B cell (primary cell): ENCODE measurements around the gene SLC39A12. TPM values are rescaled to one million over a fixed set of nuclear protein-coding genes. Genes with fewer than 3 reads are reported as not detected.

Experiments used
- ATAC-seq: fragments of 200-7000 bp; cut with Tn5 transposase; one replicate; pipeline ENCODE4 v1.10.0; 2021; ENCODE audit warnings: low read depth, mild to moderate bottlenecking, moderate number of reproducible peaks, moderate library complexity
- CTCF ChIA-PET: fragments of 350-600 bp; sonication (Branson Sonifier 250); formaldehyde crosslinking; loops from one replicate; lab custom pipeline; 2021; ENCODE audit warnings: antibody characterized with exemption, inconsistent platforms; lab: Charles Lee
- POLR2A ChIA-PET: fragments of 350-600 bp; sonication (Branson Sonifier 250); formaldehyde crosslinking; loops from one replicate; lab custom pipeline; 2021; ENCODE audit warnings: antibody characterized with exemption; lab: Charles Lee
- DNase-seq: peaks from one replicate; pipeline ENCODE4 v3.0.0; 2013
- H2AFZ ChIP-seq: 2 replicates; pipeline ENCODE4 v1.6.1; 2012; ENCODE audit warnings: mild to moderate bottlenecking, low read depth, low read length; ENCODE audit not compliant: insufficient read depth, poor library complexity, severe bottlenecking
- H3K27ac ChIP-seq, 2 donors: 1 replicate in 1 of 2; 2 replicates in 1 of 2; pipeline ENCODE4 v1.5.1; 2012 to 2013; ENCODE audit warnings: low read length in 2 of 2, mild to moderate bottlenecking in 2 of 2, moderate library complexity in 1 of 2
- H3K27me3 ChIP-seq, 4 experiments: fragments of 200-600 bp in 1 of 4; sonication (generic) in 1 of 4; replicated peaks in 1 of 4; 1 replicate in 2 of 4; 2 replicates in 2 of 4; pipeline versions ENCODE4 v1.6.1 to v1.7.0; 2013 to 2016; ENCODE audit warnings: low read length in 3 of 4, mild to moderate bottlenecking in 2 of 4, mixed read lengths in 1 of 4, moderate library complexity in 1 of 4; ENCODE audit not compliant: insufficient read depth in 4 of 4, control insufficient read depth in 3 of 4; ENCODE audit errors: control extremely low read depth in 1 of 4
- H3K36me3 ChIP-seq, 2 experiments: replicated peaks in 1 of 2; 1 replicate in 1 of 2; 2 replicates in 1 of 2; pipeline versions ENCODE4 v1.6.1 to v1.7.1; 2013; ENCODE audit warnings: low read length in 1 of 2; ENCODE audit not compliant: insufficient read depth in 2 of 2, control insufficient read depth in 1 of 2; ENCODE audit errors: control extremely low read depth in 1 of 2, extremely low read depth in 1 of 2
- H3K4me1 ChIP-seq, 2 donors: fragments of 200-600 bp in 1 of 2; sonication (generic) in 1 of 2; 1 replicate in 1 of 2; 2 replicates in 1 of 2; pipeline versions ENCODE4 v1.5.1 to v1.6.1; 2013 to 2017; ENCODE audit warnings: low read length in 2 of 2; ENCODE audit not compliant: control insufficient read depth in 2 of 2, insufficient read depth in 2 of 2
- H3K4me2 ChIP-seq: replicated peaks from 2 replicates; pipeline ENCODE3; 2012; ENCODE audit warnings: mild to moderate bottlenecking, low read depth, low read length; ENCODE audit not compliant: poor library complexity, severe bottlenecking
- H3K4me3 ChIP-seq, 5 experiments: fragments of 200-600 bp in 1 of 5; sonication (generic) in 1 of 5; 1 replicate in 3 of 5; 2 replicates in 2 of 5; pipeline versions ENCODE4 v1.5.1 to v1.7.0; 2011 to 2016; ENCODE audit warnings: low read length in 4 of 5, mild to moderate bottlenecking in 4 of 5, low read depth in 2 of 5, control low read depth in 1 of 5, moderate library complexity in 1 of 5; ENCODE audit not compliant: insufficient read depth in 1 of 5; ENCODE audit errors: control extremely low read depth in 1 of 5, extremely low read depth in 1 of 5
- H3K79me2 ChIP-seq: fragments of 200-600 bp; sonication (generic); one replicate; pipeline ENCODE4 v1.6.0; 2016; ENCODE audit warnings: low read length; ENCODE audit not compliant: control insufficient read depth, insufficient read depth
- H3K9ac ChIP-seq: fragments of 200-600 bp; sonication (generic); 2 replicates; pipeline ENCODE4 v1.6.1; 2017; ENCODE audit warnings: mild to moderate bottlenecking, low read length, moderate library complexity
- H3K9me3 ChIP-seq, 3 donors: one replicate each; pipeline versions ENCODE4 v1.6.1 to v1.7.1; 2013; ENCODE audit warnings: low read length in 2 of 3; ENCODE audit not compliant: control insufficient read depth in 2 of 3, insufficient read depth in 1 of 3; ENCODE audit errors: control extremely low read depth in 1 of 3
- H4K20me1 ChIP-seq: 2 replicates; pipeline ENCODE4 v1.6.0; 2012; ENCODE audit warnings: mild to moderate bottlenecking, low read length; ENCODE audit not compliant: insufficient read depth, control insufficient read depth, poor library complexity, severe bottlenecking
- H3K27ac Mint-ChIP-seq: one replicate; pipeline ENCODE4 v1.8.0; 2021; ENCODE audit warnings: mixed read lengths
- H3K27me3 Mint-ChIP-seq: one replicate; pipeline ENCODE4 v1.8.0; 2021; ENCODE audit warnings: mixed read lengths
- H3K4me1 Mint-ChIP-seq: one replicate; pipeline ENCODE4 v1.8.0; 2021; ENCODE audit warnings: mixed read lengths
- H3K4me3 Mint-ChIP-seq: one replicate; pipeline ENCODE4 v1.8.0; 2021; ENCODE audit warnings: mixed read lengths
- H3K9me3 Mint-ChIP-seq: one replicate; pipeline ENCODE4 v1.8.0; 2022; ENCODE audit warnings: mixed read lengths; ENCODE audit not compliant: insufficient read depth
- EZH2 ChIP-seq: IDR thresholded peaks from 2 replicates; pipeline ENCODE4 v1.6.1; 2012; ENCODE audit warnings: borderline replicate concordance, low read depth, mild to moderate bottlenecking, moderate library complexity, low read length; ENCODE audit not compliant: insufficient read depth, poor library complexity, severe bottlenecking
- WGBS: methylation state at CpG from one replicate; pipeline ENCODE4 v1.1.5; 2013; ENCODE audit warnings: missing lambda C conversion rate; ENCODE audit not compliant: insufficient coverage; 5-methylcytosine and 5-hydroxymethylcytosine counted together
- intact Hi-C: fragments of 100-400 bp; cut with micrococcal nuclease; formaldehyde crosslinking; loops from one replicate; pipeline ENCODE4 v1.10.0; 2022
- polyA plus RNA-seq: library from polyadenylated mRNA; depleted of rRNA; stranded (reverse); fragments of >200 nt; gene quantifications from 2 replicates; pipeline ENCODE4 v1.2.3, GENCODE V29; 2012
- total RNA-seq, 2 donors: library from RNA; stranded (reverse); fragments of 120-200 nt in 1 of 2; gene quantifications; 1 replicate in 1 of 2; 2 replicates in 1 of 2; pipeline versions ENCODE4 v1.2.3 to v1.2.4, GENCODE V29; 2013 to 2022
- TF ChIP-seq, protein P1 (sequence below): fragments of 200-600 bp; IDR thresholded peaks from one replicate; pipeline ENCODE4 v1.8.0; 2022; ENCODE audit warnings: antibody characterized with exemption, mild to moderate bottlenecking

SLC39A12 gene
- total and polyA plus RNA-seq, 2 donors (not counting 1 experiment from before 2014, with no cell fraction given) = not detected

- Histone ChIP-seq H2AFZ (no peak overlapping the region), H4K20me1 (no peaks in the 10 kb centered on the region), H3K27ac (no peak overlapping the region), H3K79me2 (no peaks in the 10 kb centered on the region), H3K4me1 (no peaks in the 10 kb centered on the region), H3K4me2 (no peak overlapping the region), H3K27me3 (no peaks in the 10 kb centered on the region), H3K9ac (no peak overlapping the region), H3K9me3 (no peaks in the 10 kb centered on the region), H3K4me3 (no peak overlapping the region), H3K36me3 (no peaks in the 10 kb centered on the region)
- no CpG with 5 or more reads among the region's 1 CpG for WGBS
- CTCF ChIA-PET = no interaction called here
- peaks cover 5% of the 10 kb centered on the region for H3K27me3 Mint-ChIP-seq
- no peak overlapping the region for H3K4me3 Mint-ChIP-seq
- TF ChIP-seq, protein P1, sequence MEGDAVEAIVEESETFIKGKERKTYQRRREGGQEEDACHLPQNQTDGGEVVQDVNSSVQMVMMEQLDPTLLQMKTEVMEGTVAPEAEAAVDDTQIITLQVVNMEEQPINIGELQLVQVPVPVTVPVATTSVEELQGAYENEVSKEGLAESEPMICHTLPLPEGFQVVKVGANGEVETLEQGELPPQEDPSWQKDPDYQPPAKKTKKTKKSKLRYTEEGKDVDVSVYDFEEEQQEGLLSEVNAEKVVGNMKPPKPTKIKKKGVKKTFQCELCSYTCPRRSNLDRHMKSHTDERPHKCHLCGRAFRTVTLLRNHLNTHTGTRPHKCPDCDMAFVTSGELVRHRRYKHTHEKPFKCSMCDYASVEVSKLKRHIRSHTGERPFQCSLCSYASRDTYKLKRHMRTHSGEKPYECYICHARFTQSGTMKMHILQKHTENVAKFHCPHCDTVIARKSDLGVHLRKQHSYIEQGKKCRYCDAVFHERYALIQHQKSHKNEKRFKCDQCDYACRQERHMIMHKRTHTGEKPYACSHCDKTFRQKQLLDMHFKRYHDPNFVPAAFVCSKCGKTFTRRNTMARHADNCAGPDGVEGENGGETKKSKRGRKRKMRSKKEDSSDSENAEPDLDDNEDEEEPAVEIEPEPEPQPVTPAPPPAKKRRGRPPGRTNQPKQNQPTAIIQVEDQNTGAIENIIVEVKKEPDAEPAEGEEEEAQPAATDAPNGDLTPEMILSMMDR = no peak
- TF ChIP-seq EZH2 = no peak
- intact Hi-C loops = no loop called here
- no peak for DNase-seq
- no peak for ATAC-seq
- H3K4me1 Mint-ChIP-seq = no peaks in the 10 kb centered on the region
- H3K27ac Mint-ChIP-seq = no peak overlapping the region
- POLR2A ChIA-PET = no interaction called here
- H3K9me3 Mint-ChIP-seq = no peaks in the 10 kb centered on the region
Observed at GRCh38 chr10:18079665-18080295, 128.1 kb downstream of the SLC39A12 start.

DNA sequence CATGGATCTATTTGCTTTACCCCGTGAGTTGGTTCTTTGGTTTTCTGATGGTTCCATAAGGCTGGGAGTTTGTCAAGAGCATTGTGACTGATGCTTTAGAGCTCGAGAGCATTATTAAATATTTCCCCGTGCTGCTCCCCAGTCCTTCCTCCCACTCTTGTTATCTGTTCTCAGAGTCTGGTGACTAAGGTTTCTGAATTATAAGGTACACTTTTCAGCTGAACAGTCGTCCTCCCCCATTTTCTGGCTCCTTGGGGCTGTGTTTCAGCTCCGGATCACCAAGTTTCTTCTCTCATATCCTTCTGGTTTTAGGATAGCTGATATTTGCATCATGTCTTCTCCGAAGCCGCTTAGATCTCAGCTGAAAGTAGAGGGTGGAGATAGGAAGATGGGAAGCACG lies 130.7 kb downstream of the SLC39A12 start:
- TF ChIP-seq, protein P1 = no peak
- no peak for TF ChIP-seq EZH2
- no peak overlapping the region for H3K27ac Mint-ChIP-seq
- ATAC-seq = no peak
- peaks cover 10% of the 10 kb centered on the region for H3K27me3 Mint-ChIP-seq
- Histone ChIP-seq H2AFZ (no peak overlapping the region), H3K79me2 (no peaks in the 10 kb centered on the region), H3K4me1 (no peaks in the 10 kb centered on the region), H4K20me1 (no peaks in the 10 kb centered on the region), H3K4me3 (no peak overlapping the region), H3K9me3 (no peaks in the 10 kb centered on the region), H3K27me3 (no peaks in the 10 kb centered on the region), H3K36me3 (no peaks in the 10 kb centered on the region), H3K4me2 (no peak overlapping the region), H3K27ac (no peak overlapping the region), H3K9ac (no peak overlapping the region)
- CTCF ChIA-PET = no interaction called here
- intact Hi-C loops = no loop called here
- H3K4me1 Mint-ChIP-seq = no peaks in the 10 kb centered on the region
- 73% methylated on average over 3 of the region's 8 CpGs for WGBS
- DNase-seq = no peak
- no peaks in the 10 kb centered on the region for H3K9me3 Mint-ChIP-seq
- H3K4me3 Mint-ChIP-seq = no peak overlapping the region
- POLR2A ChIA-PET = no interaction called here
